ENCODE data around the gene RPS28. TPM values are rescaled to one million over a fixed set of nuclear protein-coding genes. Genes with fewer than 3 reads are reported as not detected.

RPS28 gene
- total RNA-seq, 1 experiment from 2014 or later: 1,515 TPM

DNA sequence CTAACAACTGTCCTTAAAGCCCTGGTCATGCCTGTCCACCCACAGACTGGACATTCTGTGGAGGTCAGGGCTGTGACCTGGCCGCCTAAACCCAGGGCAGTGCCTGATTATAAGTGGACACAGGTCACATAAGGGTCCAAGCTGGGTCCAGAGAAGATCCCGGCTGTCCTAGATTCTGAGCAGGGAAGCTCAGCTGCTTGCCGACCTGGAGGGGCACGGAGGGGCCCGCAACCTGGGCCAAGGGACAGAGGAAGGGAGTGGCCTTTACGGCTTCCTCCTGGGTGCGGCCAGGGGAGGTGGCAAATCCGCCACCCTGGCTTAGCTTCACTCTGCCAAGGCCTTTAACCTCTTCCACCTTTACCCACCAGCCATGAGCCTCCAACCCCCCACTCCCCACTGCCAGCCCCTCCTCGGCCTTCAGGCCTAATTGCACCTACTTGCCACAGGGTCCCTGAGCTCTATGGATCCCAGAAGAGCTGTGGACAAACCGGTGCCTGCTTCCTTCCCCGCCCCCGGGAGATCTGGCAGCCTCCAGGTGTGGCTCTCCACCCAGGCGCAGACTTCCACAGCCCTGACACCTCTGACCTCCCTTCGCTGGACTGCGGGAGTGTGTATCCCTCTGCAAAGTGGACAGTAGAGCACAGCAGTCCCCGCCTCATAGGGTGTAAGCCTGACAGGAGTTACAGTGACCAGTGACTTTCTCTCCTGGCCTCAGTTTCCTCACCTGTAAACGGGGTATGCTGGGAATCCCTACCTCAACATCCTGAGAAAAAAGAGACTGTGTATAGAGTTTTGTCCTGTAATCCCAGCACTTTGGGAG lies 14.9 kb upstream of the RPS28 start:
- Histone ChIP-seq H3K27me3 (replicated peaks; ENCODE audit: control insufficient read depth, insufficient read depth, low read length) (no peaks in the 10 kb centered on the region), H3K4me3 (ENCODE audit: low read depth, low read length) (no peak overlapping the region), H3K4me1 (no peaks in the 10 kb centered on the region), H3K9me3 (no peaks in the 10 kb centered on the region), H3K36me3 (ENCODE audit: control insufficient read depth, insufficient read depth, low read length) (peaks cover 2% of the 10 kb centered on the region; the same call in 1 of the 2 replicates)
- no peaks in the 10 kb centered on the region for H3K9me3 Mint-ChIP-seq (ENCODE audit: unreplicated experiment)
- POLR2A ChIA-PET: interaction anchor here (0.7 to 1.4 kb wide), 2 partner anchors 14 to 355 kb away, joined by 4 to 12 read pairs; partner anchors contain the start of genes NDUFA7 and RPS28
- peak in 1 of 2 experiments; percentile 28 for DNase-seq
- TF ChIP-seq CTCF (IDR thresholded peaks at IDR 0.05; ENCODE audit: insufficient read depth in 1 of 2, low read depth in 1 of 2, low read length in 1 of 2, severe bottlenecking in 1 of 2, unreplicated experiment in 1 of 2): no peak
- H3K36me3 Mint-ChIP-seq (ENCODE audit: insufficient read depth, unreplicated experiment): peaks cover 31% of the 10 kb centered on the region
- CTCF ChIA-PET: no interaction called here
- peak overlapping the region; percentile 96 for H3K27ac Mint-ChIP-seq (ENCODE audit: unreplicated experiment)
- no TSS peak for BruUV-seq (replicated peaks)
- peaks cover 13% of the 10 kb centered on the region for H3K4me1 Mint-ChIP-seq (ENCODE audit: low read depth, unreplicated experiment)
- peak overlapping the region; percentile 91 for H3K4me3 Mint-ChIP-seq (ENCODE audit: unreplicated experiment)
- intact Hi-C loops (cut with micrococcal nuclease; ENCODE audit: unreplicated experiment): no loop called here
- no peaks in the 10 kb centered on the region for H3K27me3 Mint-ChIP-seq (ENCODE audit: insufficient read depth, unreplicated experiment)

GRCh38 chr19:8307400-8307964 lies 13.8 kb upstream of the RPS28 start:
- peaks cover 31% of the 10 kb centered on the region for H3K36me3 Mint-ChIP-seq (ENCODE audit: insufficient read depth, unreplicated experiment)
- no peak for TF ChIP-seq CTCF (IDR thresholded peaks at IDR 0.05; ENCODE audit: insufficient read depth in 1 of 2, low read depth in 1 of 2, low read length in 1 of 2, severe bottlenecking in 1 of 2, unreplicated experiment in 1 of 2)

GRCh38 chr19:8307965-8308866 lies 13.1 kb upstream of the RPS28 start, which contains the start of gene CD320:
Gene CD320 (minus strand): TSS chr19:8308358. CDS start chr19:8308290, 68 bp downstream.
- peak; percentile 92 for DNase-seq
- Mint-ChIP-seq H3K9me3 (ENCODE audit: unreplicated experiment) (no peaks in the 10 kb centered on the region), H3K27me3 (ENCODE audit: insufficient read depth, unreplicated experiment) (no peaks in the 10 kb centered on the region), H3K36me3 (ENCODE audit: insufficient read depth, unreplicated experiment) (peaks cover 31% of the 10 kb centered on the region), H3K27ac (ENCODE audit: unreplicated experiment) (peak within 1 kb of the TSS; percentile 96), H3K4me3 (ENCODE audit: unreplicated experiment) (peak within 1 kb of the TSS; percentile 91), H3K4me1 (ENCODE audit: low read depth, unreplicated experiment) (peaks cover 13% of the 10 kb centered on the region)
- CTCF ChIA-PET: interaction anchor here (1.0 kb wide), 1 partner anchor 27 kb away, joined by 3 read pairs; no protein-coding TSS in a partner anchor
- Histone ChIP-seq H3K36me3 (ENCODE audit: control insufficient read depth, insufficient read depth, low read length) (peaks cover 2% of the 10 kb centered on the region), H3K27me3 (replicated peaks; ENCODE audit: control insufficient read depth, insufficient read depth, low read length) (no peaks in the 10 kb centered on the region), H3K9me3 (no peaks in the 10 kb centered on the region), H3K4me3 (ENCODE audit: low read depth, low read length) (peak within 1 kb of the TSS; percentile 85), H3K4me1 (no peaks in the 10 kb centered on the region)
- no TSS peak for BruUV-seq (replicated peaks)
- intact Hi-C loops (cut with micrococcal nuclease; ENCODE audit: unreplicated experiment): no loop called here
- TF ChIP-seq CTCF (IDR thresholded peaks at IDR 0.05; ENCODE audit: insufficient read depth in 1 of 2, low read depth in 1 of 2, low read length in 1 of 2, severe bottlenecking in 1 of 2, unreplicated experiment in 1 of 2): no peak
- POLR2A ChIA-PET: no interaction called here

More at GRCh38 chr19:8307400-8307964, 13.8 kb upstream of the RPS28 start:
- intact Hi-C loops (cut with micrococcal nuclease; ENCODE audit: unreplicated experiment): no loop called here
- peak overlapping the region; percentile 91 for H3K4me3 Mint-ChIP-seq (ENCODE audit: unreplicated experiment)
- peaks cover 13% of the 10 kb centered on the region for H3K4me1 Mint-ChIP-seq (ENCODE audit: low read depth, unreplicated experiment)
- H3K27me3 Mint-ChIP-seq (ENCODE audit: insufficient read depth, unreplicated experiment): no peaks in the 10 kb centered on the region
- CTCF ChIA-PET: no interaction called here
- no peaks in the 10 kb centered on the region for H3K9me3 Mint-ChIP-seq (ENCODE audit: unreplicated experiment)
- H3K4me3 ChIP-seq (ENCODE audit: low read depth, low read length): peak overlapping the region; percentile 85
- POLR2A ChIA-PET: interaction anchor here (0.7 to 1.4 kb wide), 2 partner anchors 13 to 356 kb away, joined by 4 to 12 read pairs; partner anchors contain the start of genes NDUFA7 and RPS28
- DNase-seq: peak in 1 of 2 experiments; percentile 47
- H3K27ac Mint-ChIP-seq (ENCODE audit: unreplicated experiment): peak overlapping the region; percentile 96
- no peaks in the 10 kb centered on the region for H3K9me3 ChIP-seq
- BruUV-seq (replicated peaks): TSS peak; percentile 42
- H3K4me1 ChIP-seq: no peaks in the 10 kb centered on the region
- H3K27me3 ChIP-seq (replicated peaks; ENCODE audit: control insufficient read depth, insufficient read depth, low read length): no peaks in the 10 kb centered on the region
- H3K36me3 ChIP-seq (ENCODE audit: control insufficient read depth, insufficient read depth, low read length): peaks cover 2% of the 10 kb centered on the region

Measured in Caco-2 (cell line).